H1 (cell line): ENCODE data around the gene ZNF526. TPM values are rescaled to one million over a fixed set of nuclear protein-coding genes. Genes with fewer than 3 reads are reported as not detected.

Experiments used
- CTCF ChIA-PET: fragments of 300-600 bp; sonication (Branson Sonifier 250); formaldehyde crosslinking; loops from one replicate; lab custom pipeline; 2021; ENCODE audit not compliant: partially characterized antibody; lab: Charles Lee
- POLR2A ChIA-PET: fragments of 300-600 bp; sonication (Branson Sonifier 250); formaldehyde crosslinking; loops from one replicate; lab custom pipeline; 2021; ENCODE audit warnings: inconsistent platforms; ENCODE audit not compliant: partially characterized antibody; lab: Charles Lee
- DNase-seq, 2 experiments: peaks; one replicate each; pipeline versions ENCODE4 v3.0.0 to v3.0.0-alpha.2; 2010 to 2022; ENCODE audit warnings: low spot score in 2 of 2, low read depth in 1 of 2, mixed read lengths in 1 of 2
- FAIRE-seq: peaks from 2 replicates; lab custom pipeline; 2011; peaks lifted over from hg19 to GRCh38; lab: Jason Lieb, UNC
- H2AFZ ChIP-seq: 2 replicates; pipeline ENCODE4 v1.8.1; 2012; ENCODE audit warnings: low read length, inconsistent platforms
- H2AK5ac ChIP-seq: 2 replicates; pipeline ENCODE4 v1.6.1; 2013; ENCODE audit warnings: low read depth, low read length
- H2BK120ac ChIP-seq: replicated peaks from 2 replicates; pipeline ENCODE3; 2013; ENCODE audit warnings: low read depth, low read length, inconsistent platforms
- H2BK12ac ChIP-seq: 2 replicates; pipeline ENCODE4 v1.6.1; 2013; ENCODE audit warnings: low read depth, low read length
- H2BK15ac ChIP-seq: 2 replicates; pipeline ENCODE4 v1.6.1; 2013; ENCODE audit warnings: low read length
- H2BK20ac ChIP-seq: 2 replicates; pipeline ENCODE4 v1.6.1; 2013; ENCODE audit warnings: low read length
- H2BK5ac ChIP-seq: 2 replicates; pipeline ENCODE4 v1.6.1; 2013; ENCODE audit warnings: low read depth, low read length
- H3K14ac ChIP-seq: 2 replicates; pipeline ENCODE4 v1.6.1; 2013; ENCODE audit warnings: inconsistent platforms; ENCODE audit not compliant: insufficient read length
- H3K18ac ChIP-seq: 2 replicates; pipeline ENCODE4 v1.6.1; 2013; ENCODE audit warnings: low read length; ENCODE audit errors: extremely low read depth
- H3K23ac ChIP-seq: 2 replicates; pipeline ENCODE4 v1.6.1; 2013; ENCODE audit warnings: inconsistent platforms; ENCODE audit not compliant: insufficient read length
- H3K23me2 ChIP-seq: 2 replicates; pipeline ENCODE4 v1.6.1; 2013; ENCODE audit warnings: low read depth, low read length
- H3K27ac ChIP-seq: 2 replicates; pipeline ENCODE4 v1.6.1; 2011; ENCODE audit warnings: low read depth, low read length, inconsistent platforms
- H3K27me3 ChIP-seq, 4 experiments: replicated peaks in 1 of 4; 1 replicate in 1 of 4; 2 replicates in 3 of 4; pipeline versions ENCODE4 v1.6.1 to v1.8.1; 2011 to 2013; ENCODE audit warnings: low read length in 3 of 4, mild to moderate bottlenecking in 3 of 4, inconsistent platforms in 2 of 4, mixed read lengths in 2 of 4, moderate library complexity in 1 of 4; ENCODE audit not compliant: control insufficient read depth in 3 of 4, insufficient read depth in 3 of 4; ENCODE audit errors: extremely low read depth in 1 of 4
- H3K36me3 ChIP-seq, 4 experiments: 2 replicates each; pipeline versions ENCODE4 v1.6.1 to v1.8.1; 2011 to 2013; ENCODE audit warnings: mild to moderate bottlenecking in 4 of 4, low read length in 3 of 4, moderate library complexity in 2 of 4, control low read depth in 1 of 4, inconsistent platforms in 1 of 4; ENCODE audit not compliant: insufficient read depth in 4 of 4, control insufficient read depth in 2 of 4
- H3K4ac ChIP-seq: replicated peaks from 2 replicates; pipeline ENCODE3; 2013; ENCODE audit warnings: low read length, low read depth, mixed read lengths, inconsistent platforms; ENCODE audit not compliant: insufficient read length
- H3K4me1 ChIP-seq, 4 experiments: replicated peaks in 1 of 4; 1 replicate in 1 of 4; 2 replicates in 3 of 4; pipeline versions ENCODE4 v1.6.1 to v1.8.1; 2011 to 2013; ENCODE audit warnings: low read length in 3 of 4, inconsistent platforms in 2 of 4, mixed read lengths in 1 of 4; ENCODE audit not compliant: insufficient read depth in 4 of 4, control insufficient read depth in 3 of 4
- H3K4me2 ChIP-seq, 2 experiments: 2 replicates each; pipeline versions ENCODE4 v1.6.1 to v1.8.1; 2011 to 2013; ENCODE audit warnings: low read depth in 2 of 2, low read length in 2 of 2, control low read depth in 1 of 2, inconsistent platforms in 1 of 2, mild to moderate bottlenecking in 1 of 2; ENCODE audit not compliant: insufficient read depth in 1 of 2
- H3K4me3 ChIP-seq, 4 experiments: fragments of 200-600, 300-600 bp in 1 of 4; sonication (generic), shearing (Covaris generic), sonication (Bioruptor Twin) in 1 of 4; 2 replicates each; pipeline versions ENCODE4 v1.5.1 to v1.8.1; 2011 to 2016; ENCODE audit warnings: low read length in 4 of 4, low read depth in 3 of 4, control low read depth in 2 of 4, inconsistent platforms in 2 of 4, mild to moderate bottlenecking in 2 of 4, mixed read lengths in 1 of 4, moderate library complexity in 1 of 4; ENCODE audit not compliant: insufficient read depth in 2 of 4; ENCODE audit errors: extremely low read depth in 1 of 4
- H3K56ac ChIP-seq: replicated peaks from 2 replicates; pipeline ENCODE3; 2013; ENCODE audit warnings: low read depth, mild to moderate bottlenecking, mixed read lengths, low read length, inconsistent platforms; ENCODE audit not compliant: insufficient read length
- H3K79me1 ChIP-seq: 2 replicates; pipeline ENCODE4 v1.6.1; 2013; ENCODE audit warnings: low read depth, low read length, control low read depth
- H3K79me2 ChIP-seq, 2 experiments: 2 replicates each; pipeline versions ENCODE4 v1.6.1 to v1.8.1; 2012 to 2013; ENCODE audit warnings: low read length in 2 of 2, mild to moderate bottlenecking in 2 of 2, inconsistent platforms in 1 of 2; ENCODE audit not compliant: insufficient read depth in 2 of 2, control insufficient read depth in 1 of 2
- H3K9ac ChIP-seq, 4 experiments: replicated peaks in 1 of 4; 1 replicate in 1 of 4; 2 replicates in 3 of 4; pipeline versions ENCODE4 v1.6.1 to v1.8.1; 2011 to 2013; ENCODE audit warnings: low read depth in 3 of 4, low read length in 3 of 4, control low read depth in 2 of 4, mild to moderate bottlenecking in 2 of 4, moderate library complexity in 2 of 4, inconsistent platforms in 1 of 4; ENCODE audit errors: extremely low read depth in 1 of 4
- H3K9me3 ChIP-seq, 2 experiments: 2 replicates each; pipeline versions ENCODE4 v1.6.1 to v1.8.1; 2012 to 2013; ENCODE audit warnings: mild to moderate bottlenecking in 2 of 2, moderate library complexity in 2 of 2, control low read depth in 1 of 2, inconsistent platforms in 1 of 2, low read depth in 1 of 2, low read length in 1 of 2, mixed read lengths in 1 of 2; ENCODE audit not compliant: insufficient read depth in 2 of 2
- H4K20me1 ChIP-seq, 2 experiments: replicated peaks in 1 of 2; 2 replicates each; pipeline versions ENCODE3 to v1.8.1; 2011 to 2013; ENCODE audit warnings: inconsistent platforms in 2 of 2, low read length in 2 of 2, mild to moderate bottlenecking in 1 of 2; ENCODE audit not compliant: insufficient read depth in 2 of 2, control insufficient read depth in 1 of 2
- H4K5ac ChIP-seq: 2 replicates; pipeline ENCODE4 v1.6.1; 2013; ENCODE audit warnings: low read length, low read depth, mixed read lengths, inconsistent platforms; ENCODE audit not compliant: insufficient read length
- H4K8ac ChIP-seq: 2 replicates; pipeline ENCODE4 v1.8.0; 2013; ENCODE audit warnings: mild to moderate bottlenecking, moderate library complexity, low read length, inconsistent platforms; ENCODE audit not compliant: insufficient read depth; ENCODE audit errors: extremely low read depth
- H4K91ac ChIP-seq: replicated peaks from 2 replicates; pipeline ENCODE3; 2013; ENCODE audit warnings: low read length, mixed read lengths, inconsistent platforms; ENCODE audit not compliant: insufficient read length
- BRCA1 ChIP-seq: IDR thresholded peaks from 2 replicates; pipeline ENCODE4 v1.6.1; 2012; ENCODE audit warnings: low read depth, low read length, improper control_type of control experiment
- CHD1 ChIP-seq: IDR thresholded peaks from 2 replicates; pipeline ENCODE4 v1.6.1; 2012; ENCODE audit warnings: low read depth, low read length, improper control_type of control experiment
- CHD2 ChIP-seq: IDR thresholded peaks from 2 replicates; pipeline ENCODE4 v1.6.1; 2012; ENCODE audit warnings: low read length, improper control_type of control experiment
- JUND ChIP-seq: IDR thresholded peaks from 2 replicates; pipeline ENCODE4 v1.6.1; 2011; ENCODE audit warnings: mild to moderate bottlenecking, improper control_type of control experiment, low read length
- POLR2AphosphoS5 ChIP-seq: IDR thresholded peaks from 2 replicates; pipeline ENCODE4 v1.6.1; 2011; ENCODE audit warnings: low read depth, low read length
- SIRT6 ChIP-seq: IDR thresholded peaks from one replicate; pipeline ENCODE4 v1.7.1; 2012; ENCODE audit warnings: low read length, inconsistent platforms
- WGBS, 2 experiments: shearing (Covaris generic) in 1 of 2; methylation state at CpG; one replicate each; pipeline versions ENCODE4 v1.1.6 to v1.1.7; 2013 to 2015; ENCODE audit warnings: low lambda C conversion rate in 2 of 2, mixed read lengths in 2 of 2, inconsistent platforms in 1 of 2, low coverage in 1 of 2, missing lambda C conversion rate in 1 of 2; ENCODE audit not compliant: insufficient replicate concordance in 2 of 2, insufficient coverage in 1 of 2, insufficient read length in 1 of 2; ENCODE audit errors: extremely low coverage in 1 of 2, missing lambda C conversion rate in 1 of 2; 5-methylcytosine and 5-hydroxymethylcytosine counted together
- polyA plus RNA-seq, 7 experiments: library from polyadenylated mRNA; depleted of rRNA in 3 of 7; stranded (reverse) in 5 of 7; unstranded in 2 of 7; fragments of >200 nt in 5 of 7; fragments of 200-250 nt in 2 of 7; gene quantifications; 1 replicate in 5 of 7; 2 replicates in 1 of 7; 4 replicates in 1 of 7; pipeline versions ENCODE4 v1.2.1 to v1.2.3, GENCODE V29; 2011 to 2013; ENCODE audit warnings: missing spikeins in 2 of 7, mixed read lengths in 2 of 7
- total RNA-seq: library from RNA; stranded (reverse); fragmentation: NEBNext Ultra II Directional; extraction: Animal tissue kit (Norgen Biotek cat#: 25700); gene quantifications from 2 replicates; pipeline ENCODE4 v1.2.1, GENCODE V29; 2021
- TF ChIP-seq, protein P1 (sequence below), 3 experiments: IDR thresholded peaks; 1 replicate in 2 of 3; 2 replicates in 1 of 3; pipeline versions ENCODE4 v1.5.1 to v1.6.1; 2011; ENCODE audit warnings: low read length in 3 of 3, mild to moderate bottlenecking in 3 of 3, inconsistent platforms in 2 of 3, low read depth in 1 of 3, moderate library complexity in 1 of 3; ENCODE audit not compliant: insufficient read depth in 1 of 3; ENCODE audit errors: control extremely low read depth in 1 of 3
- TF ChIP-seq, protein P2 (sequence below): IDR thresholded peaks from 2 replicates; pipeline ENCODE4 v1.6.1; 2012; ENCODE audit warnings: low read length, inconsistent platforms

ZNF526 gene
- total and polyA plus RNA-seq, 2 of the 8 experiments (the other 6 are each of a cell fraction or from before 2014, with no cell fraction given): 8.4 to 14.1 TPM

- H3K36me3 ChIP-seq: peaks cover 6 to 57% (median 19%) of the 10 kb centered on the region in 4 experiments; a peak in 7 of 8 replicates
- 97% methylated on average over 6 of the region's 6 CpGs; no CpG with 5 or more reads in 1 of the 2 experiments for WGBS, 2 experiments
- POLR2A ChIA-PET: interaction anchor here (0.7 to 2.2 kb wide), 3 partner anchors 9 to 142 kb away, joined by 3 to 5 read pairs (median 3); partner anchors contain the start of genes DEDD2 and GRIK5
- TF ChIP-seq POLR2AphosphoS5: no peak
- no peak for TF ChIP-seq CHD2
- no peak for TF ChIP-seq SIRT6
- TF ChIP-seq, protein P1, sequence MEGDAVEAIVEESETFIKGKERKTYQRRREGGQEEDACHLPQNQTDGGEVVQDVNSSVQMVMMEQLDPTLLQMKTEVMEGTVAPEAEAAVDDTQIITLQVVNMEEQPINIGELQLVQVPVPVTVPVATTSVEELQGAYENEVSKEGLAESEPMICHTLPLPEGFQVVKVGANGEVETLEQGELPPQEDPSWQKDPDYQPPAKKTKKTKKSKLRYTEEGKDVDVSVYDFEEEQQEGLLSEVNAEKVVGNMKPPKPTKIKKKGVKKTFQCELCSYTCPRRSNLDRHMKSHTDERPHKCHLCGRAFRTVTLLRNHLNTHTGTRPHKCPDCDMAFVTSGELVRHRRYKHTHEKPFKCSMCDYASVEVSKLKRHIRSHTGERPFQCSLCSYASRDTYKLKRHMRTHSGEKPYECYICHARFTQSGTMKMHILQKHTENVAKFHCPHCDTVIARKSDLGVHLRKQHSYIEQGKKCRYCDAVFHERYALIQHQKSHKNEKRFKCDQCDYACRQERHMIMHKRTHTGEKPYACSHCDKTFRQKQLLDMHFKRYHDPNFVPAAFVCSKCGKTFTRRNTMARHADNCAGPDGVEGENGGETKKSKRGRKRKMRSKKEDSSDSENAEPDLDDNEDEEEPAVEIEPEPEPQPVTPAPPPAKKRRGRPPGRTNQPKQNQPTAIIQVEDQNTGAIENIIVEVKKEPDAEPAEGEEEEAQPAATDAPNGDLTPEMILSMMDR (IDR thresholded peaks at IDR 0.05; ENCODE audit: control extremely low read depth in 1 of 3, insufficient read depth in 1 of 3, low read depth in 1 of 3, low read length in 3 of 3): no peak
- no peak for TF ChIP-seq JUND
- TF ChIP-seq BRCA1: no peak
- TF ChIP-seq, protein P2, sequence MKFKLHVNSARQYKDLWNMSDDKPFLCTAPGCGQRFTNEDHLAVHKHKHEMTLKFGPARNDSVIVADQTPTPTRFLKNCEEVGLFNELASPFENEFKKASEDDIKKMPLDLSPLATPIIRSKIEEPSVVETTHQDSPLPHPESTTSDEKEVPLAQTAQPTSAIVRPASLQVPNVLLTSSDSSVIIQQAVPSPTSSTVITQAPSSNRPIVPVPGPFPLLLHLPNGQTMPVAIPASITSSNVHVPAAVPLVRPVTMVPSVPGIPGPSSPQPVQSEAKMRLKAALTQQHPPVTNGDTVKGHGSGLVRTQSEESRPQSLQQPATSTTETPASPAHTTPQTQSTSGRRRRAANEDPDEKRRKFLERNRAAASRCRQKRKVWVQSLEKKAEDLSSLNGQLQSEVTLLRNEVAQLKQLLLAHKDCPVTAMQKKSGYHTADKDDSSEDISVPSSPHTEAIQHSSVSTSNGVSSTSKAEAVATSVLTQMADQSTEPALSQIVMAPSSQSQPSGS: no peak
- no peak for TF ChIP-seq CHD1
Measured at GRCh38 chr19:42207767-42208271, 12.3 kb upstream of the ZNF526 start.

More at GRCh38 chr19:42207767-42208271, 12.3 kb upstream of the ZNF526 start:
- H3K9ac ChIP-seq: no peak overlapping the region
- H3K23ac ChIP-seq: no peak overlapping the region
- H2BK12ac ChIP-seq: no peak overlapping the region
- H3K4me1 ChIP-seq: peaks cover 0 to 10% (median 4%) of the 10 kb centered on the region in 4 experiments; a peak in 3 of 7 replicates
- CTCF ChIA-PET: interaction anchor here (1.0 to 1.5 kb wide), 3 partner anchors 10 to 72 kb away, joined by 3 to 5 read pairs (median 3); no protein-coding TSS in a partner anchor
- no peak overlapping the region for H2BK120ac ChIP-seq
- no peak overlapping the region for H4K5ac ChIP-seq
- no peaks in the 10 kb centered on the region for H3K9me3 ChIP-seq
- H2BK15ac ChIP-seq: no peak overlapping the region
- no peak overlapping the region for H2AK5ac ChIP-seq
- H2BK5ac ChIP-seq: no peak overlapping the region
- H3K27me3 ChIP-seq: no peaks in the 10 kb centered on the region
- H3K4me3 ChIP-seq: no peak overlapping the region
- H4K8ac ChIP-seq: no peak overlapping the region
- no peak overlapping the region for H3K18ac ChIP-seq
- DNase-seq (no peak), FAIRE-seq (no peak)
- peaks cover 5 to 19% of the 10 kb centered on the region in 2 experiments for H4K20me1 ChIP-seq
- H3K4me2 ChIP-seq: no peak overlapping the region
- no peak overlapping the region for H2AFZ ChIP-seq
- H3K14ac ChIP-seq: no peak overlapping the region
- no peak overlapping the region for H3K4ac ChIP-seq
- no peak overlapping the region for H2BK20ac ChIP-seq
- no peak overlapping the region for H4K91ac ChIP-seq
- peaks cover 12% of the 10 kb centered on the region for H3K79me1 ChIP-seq
- no peak overlapping the region for H3K56ac ChIP-seq
- no peak overlapping the region for H3K27ac ChIP-seq
- H3K79me2 ChIP-seq: peaks cover 3 to 33% of the 10 kb centered on the region in 2 experiments; a peak in 3 of 4 replicates
- H3K23me2 ChIP-seq: no peaks in the 10 kb centered on the region
